Muscle of leg (tissue), 11 donors: ENCODE data around the gene CLN5. TPM values are rescaled to one million over a fixed set of nuclear protein-coding genes. Genes with fewer than 3 reads are reported as not detected.

Experiments used
- DNase-seq: peaks from one replicate; pipeline ENCODE4 v3.0.0; 2013
- H3K27ac ChIP-seq: one replicate; pipeline ENCODE4 v1.5.1; 2013; ENCODE audit warnings: mild to moderate bottlenecking, low read length, control low read depth
- H3K27me3 ChIP-seq: one replicate; pipeline ENCODE4 v1.6.1; 2013; ENCODE audit warnings: low read length; ENCODE audit not compliant: control insufficient read depth, insufficient read depth
- H3K36me3 ChIP-seq: one replicate; pipeline ENCODE4 v1.6.1; 2013; ENCODE audit warnings: low read length; ENCODE audit not compliant: control insufficient read depth, insufficient read depth
- H3K4me1 ChIP-seq: one replicate; pipeline ENCODE4 v1.6.1; 2013; ENCODE audit warnings: low read length; ENCODE audit not compliant: control insufficient read depth, insufficient read depth
- H3K4me3 ChIP-seq: one replicate; pipeline ENCODE4 v1.5.1; 2013; ENCODE audit warnings: low read length, control low read depth
- H3K9me3 ChIP-seq: replicated peaks from 2 replicates; pipeline ENCODE4 v1.6.1; 2013; ENCODE audit warnings: low read depth, low read length; ENCODE audit not compliant: control insufficient read depth
- WGBS: methylation state at CpG from one replicate; pipeline ENCODE4 v1.1.5; 2013; ENCODE audit warnings: missing lambda C conversion rate; ENCODE audit not compliant: insufficient coverage; 5-methylcytosine and 5-hydroxymethylcytosine counted together
- polyA plus RNA-seq, 8 donors: library from polyadenylated mRNA; unstranded; fragments of 120-200 nt; gene quantifications; one replicate each; pipeline versions ENCODE4 v1.2.1 to v1.2.3, GENCODE V29; 2013; ENCODE audit warnings: inconsistent platforms in 1 of 8, low replicate concordance in 1 of 8; ENCODE audit not compliant: insufficient read length in 8 of 8, insufficient read depth in 1 of 8
- total RNA-seq: library from RNA; stranded (reverse); fragments of 120-200 nt; gene quantifications from one replicate; pipeline ENCODE4 v1.2.4, GENCODE V29; 2013

The CLN5 gene
- total and polyA plus RNA-seq, 9 donors: 13.3 to 21.8 (median 16.9) TPM

DNA sequence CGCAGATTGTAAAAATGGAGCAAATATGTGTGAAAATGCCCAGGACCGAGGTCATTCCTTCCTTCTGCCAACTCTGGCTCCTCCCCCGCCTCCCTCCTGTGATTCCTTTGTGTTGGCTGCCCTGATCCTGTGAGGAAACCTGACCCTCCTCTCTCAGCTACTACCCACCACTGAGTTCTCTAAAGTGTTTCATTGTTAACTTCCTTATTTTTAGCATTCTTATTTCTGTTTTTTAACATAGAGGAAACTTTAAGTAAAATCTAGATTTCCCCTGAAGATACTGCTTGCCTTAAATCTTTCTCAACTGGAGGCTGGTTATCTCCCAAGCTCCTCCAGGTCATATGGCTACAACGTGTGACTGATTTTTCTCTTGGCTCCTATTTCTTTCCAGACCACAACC, 56.8 kb downstream of the CLN5 start:
- Histone ChIP-seq H3K36me3 (peaks cover 37% of the 10 kb centered on the region), H3K27ac (no peak overlapping the region)
- DNase-seq: no peak

DNA sequence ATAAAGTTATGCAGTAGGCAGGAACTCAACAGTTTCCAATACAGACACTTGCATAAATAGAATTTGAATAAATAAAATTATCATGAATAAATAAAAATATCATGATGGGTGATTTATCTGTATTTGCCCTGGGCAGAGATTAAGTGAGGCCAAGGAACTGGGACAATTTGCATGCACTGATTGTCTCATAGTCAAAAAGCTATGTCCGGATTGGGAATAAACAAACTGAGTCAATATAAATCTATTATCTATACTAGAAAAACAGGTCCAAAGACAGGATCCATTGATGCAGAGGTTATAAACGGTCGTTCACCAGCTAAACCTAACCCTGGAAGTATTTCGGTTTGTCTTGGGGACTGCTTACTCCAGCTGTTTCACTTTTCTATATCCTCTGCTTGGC, 61.3 kb downstream of the CLN5 start:
- DNase-seq: no peak
- Histone ChIP-seq H3K27ac (no peak overlapping the region), H3K9me3 (no peaks in the 10 kb centered on the region), H3K36me3 (peaks cover 32% of the 10 kb centered on the region), H3K4me3 (no peak overlapping the region), H3K4me1 (no peaks in the 10 kb centered on the region), H3K27me3 (no peaks in the 10 kb centered on the region)
- no CpG with 5 or more reads among the region's 4 CpGs for WGBS

More for the DNA sequence above, 56.8 kb downstream of the CLN5 start:
- WGBS: 55% methylated on average over 2 of the region's 4 CpGs
- Histone ChIP-seq H3K9me3 (no peaks in the 10 kb centered on the region), H3K4me3 (no peak overlapping the region), H3K27me3 (no peaks in the 10 kb centered on the region), H3K4me1 (no peaks in the 10 kb centered on the region)

Other genes with a start within 250 kb of the CLN5 start
- gene KCTD12, start 105.7 kb upstream of the CLN5 start, total RNA-seq: 94.2 TPM
- 100 to 1,000 TPM; 138 to 320 (median 230) TPM for gene KCTD12, start 105.7 kb upstream of the CLN5 start, polyA plus RNA-seq
- not detected for gene ACOD1, start 43.6 kb upstream of the CLN5 start, total RNA-seq
- gene ACOD1, start 43.6 kb upstream of the CLN5 start, polyA plus RNA-seq: not detected
- gene FBXL3, start 35.1 kb downstream of the CLN5 start, total RNA-seq: 39.5 TPM
- gene FBXL3, start 35.1 kb downstream of the CLN5 start, polyA plus RNA-seq: 10 to 100 TPM; 27.6 to 40.7 (median 35.3) TPM